ENCODE data around the gene ARHGAP19.

- no peak for TF ChIP-seq CTCF (IDR thresholded peaks at IDR 0.05)
- TF ChIP-seq POLR2A (IDR thresholded peaks at IDR 0.05), result no peak
These were observed 35.2 kb upstream of the ARHGAP19 start for GRCh38 chr10:97327348-97328294.
